Ascending aorta (tissue), 2 donors: ENCODE results near the gene COG8. TPM values are rescaled to one million over a fixed set of nuclear protein-coding genes. Genes with fewer than 3 reads are reported as not detected.
A peak's percentile ranks its signal among the peaks of the same experiment; 100 is the strongest.

Experiments
- DNase-seq, 2 donors: peaks; one replicate each; pipeline ENCODE4 v3.0.0-alpha.2; 2019; ENCODE audit warnings: low spot score in 2 of 2
- H3K27ac ChIP-seq, 2 donors: fragments of 200-600 bp; sonication (generic); one replicate each; pipeline ENCODE4 v1.5.1; 2016 to 2017; ENCODE audit warnings: mild to moderate bottlenecking in 1 of 2
- H3K27me3 ChIP-seq: fragments of 200-600 bp; sonication (generic); one replicate; pipeline ENCODE4 v1.5.1; 2017
- H3K36me3 ChIP-seq, 2 donors: fragments of 200-600 bp; sonication (generic); one replicate each; pipeline ENCODE4 v1.5.1; 2016
- H3K4me1 ChIP-seq, 2 donors: fragments of 200-600 bp; sonication (generic); one replicate each; pipeline ENCODE4 v1.5.1; 2016 to 2017; ENCODE audit warnings: mild to moderate bottlenecking in 1 of 2
- H3K4me3 ChIP-seq, 2 donors: fragments of 200-600 bp; sonication (generic); one replicate each; pipeline ENCODE4 v1.5.1; 2016 to 2017; ENCODE audit warnings: mild to moderate bottlenecking in 1 of 2
- H3K9me3 ChIP-seq, 2 donors: fragments of 200-600 bp; sonication (generic); one replicate each; pipeline ENCODE4 v1.5.1; 2016
- CTCF ChIP-seq, 3 experiments: fragments of 200-600 bp in 2 of 3; fragments of 450-650 bp in 1 of 3; sonication (generic) in 2 of 3; IDR thresholded peaks; one replicate each; pipeline ENCODE4 v1.5.1; 2016 to 2019; ENCODE audit warnings: antibody characterized with exemption in 3 of 3, mild to moderate bottlenecking in 1 of 3, moderate library complexity in 1 of 3
- intact Hi-C: fragments of 100-400 bp; cut with DNase I; formaldehyde crosslinking; loops from one replicate; pipeline ENCODE4 v1.15.1; 2023
- total RNA-seq: library from RNA; depleted of rRNA; stranded (reverse); fragments of >200 nt; gene quantifications from one replicate; pipeline ENCODE4 v1.1.0, GENCODE V29; 2016

The COG8 gene
- 24.7 TPM for total RNA-seq

- peaks cover 22 to 24% of the 10 kb centered on the region in 2 donors for H3K36me3 ChIP-seq
- intact Hi-C loops = loop anchor here (1.0 to 10.0 kb wide), 3 partner anchors 9 to 1495 kb away; partner anchors contain the start of genes CENPT, NUTF2, PDF and THAP11
- peak; percentile 80 to 94 (median 82) for TF ChIP-seq CTCF (IDR thresholded peaks at IDR 0.05)
Observed at GRCh38 chr16:69339289-69340094, at the start of gene COG8, which contains the start of gene NIP7. TSS of gene COG8 (minus strand) at chr16:69339564. CDS start at chr16:69339552, 12 bp downstream. TSS of gene NIP7 (plus strand) at chr16:69339772. CDS start at chr16:69339830, 58 bp downstream.

GRCh38 chr16:69386596-69386995, 47.2 kb upstream of the COG8 start:
- no peaks in the 10 kb centered on the region for H3K9me3 ChIP-seq
- intact Hi-C loops = no loop called here
- TF ChIP-seq CTCF (IDR thresholded peaks at IDR 0.05) = no peak
- H3K27me3 ChIP-seq = no peaks in the 10 kb centered on the region
- peak overlapping the region in 1 of 2 donors; percentile 94 for H3K27ac ChIP-seq
- peaks cover 0 to 25% of the 10 kb centered on the region in 2 donors for H3K36me3 ChIP-seq
- peak overlapping the region; percentile 79 to 95 for H3K4me3 ChIP-seq
- DNase-seq = no peak
- H3K4me1 ChIP-seq = peaks cover 0 to 13% of the 10 kb centered on the region in 2 donors

More at GRCh38 chr16:69339289-69340094, at the start of gene COG8, which contains the start of gene NIP7:
- peak; percentile 88 to 98 for DNase-seq
- Histone ChIP-seq H3K4me3 (peak within 1 kb of the TSS; percentile 93 to 95), H3K4me1 (peaks cover 12 to 23% of the 10 kb centered on the region in 2 donors), H3K9me3 (no peaks in the 10 kb centered on the region), H3K27ac (peak within 1 kb of the TSS; percentile 88 to 91), H3K27me3 (no peaks in the 10 kb centered on the region)

- H3K9me3 ChIP-seq = no peaks in the 10 kb centered on the region
- H3K4me3 ChIP-seq = peak overlapping the region; percentile 79 to 95
- peaks cover 0 to 40% of the 10 kb centered on the region in 2 donors for H3K36me3 ChIP-seq
- DNase-seq = no peak
- H3K4me1 ChIP-seq = peaks cover 0 to 13% of the 10 kb centered on the region in 2 donors
- no peaks in the 10 kb centered on the region for H3K27me3 ChIP-seq
- H3K27ac ChIP-seq = peak overlapping the region; percentile 94 to 96
- intact Hi-C loops = loop anchor here (2.0 kb wide), 1 partner anchor 54 kb away; the partner anchor contains the start of gene PDF
- TF ChIP-seq CTCF (IDR thresholded peaks at IDR 0.05) = no peak
Observed at GRCh38 chr16:69384974-69385373, 45.6 kb upstream of the COG8 start.

- intact Hi-C loops = no loop called here
- no peaks in the 10 kb centered on the region for H3K27me3 ChIP-seq
- no peak for DNase-seq
Observed at GRCh38 chr16:69382421-69382820, 43.1 kb upstream of the COG8 start.

GRCh38 chr16:69381231-69381630, 41.9 kb upstream of the COG8 start:
- H3K27me3 ChIP-seq = no peaks in the 10 kb centered on the region
- H3K9me3 ChIP-seq = no peaks in the 10 kb centered on the region
- peak overlapping the region in 1 of 2 donors; percentile 3 for H3K27ac ChIP-seq
- peaks cover 0 to 13% of the 10 kb centered on the region in 2 donors for H3K4me1 ChIP-seq
- intact Hi-C loops = no loop called here
- no peak for DNase-seq
- H3K4me3 ChIP-seq = no peak overlapping the region
- no peak for TF ChIP-seq CTCF (IDR thresholded peaks at IDR 0.05)
- H3K36me3 ChIP-seq = peaks cover 15 to 63% of the 10 kb centered on the region in 2 donors

More at GRCh38 chr16:69382421-69382820, 43.1 kb upstream of the COG8 start:
- H3K4me1 ChIP-seq = peaks cover 0 to 13% of the 10 kb centered on the region in 2 donors
- H3K27ac ChIP-seq = no peak overlapping the region
- TF ChIP-seq CTCF (IDR thresholded peaks at IDR 0.05) = no peak
- H3K9me3 ChIP-seq = no peaks in the 10 kb centered on the region
- H3K36me3 ChIP-seq = peaks cover 15 to 63% of the 10 kb centered on the region in 2 donors
- H3K4me3 ChIP-seq = no peak overlapping the region
